ENCODE data around the gene AFF1. TPM values are rescaled to one million over a fixed set of nuclear protein-coding genes. Genes with fewer than 3 reads are reported as not detected.

The AFF1 gene
- total RNA-seq, 2 experiments from 2014 or later, result 46.6 to 50.6 TPM

GRCh38 chr4:87112063-87112462 is 177.3 kb downstream of the AFF1 start:
- Mint-ChIP-seq H3K4me3 (no peak overlapping the region), H3K27ac (no peak overlapping the region), H3K36me3 (ENCODE audit: low read depth) (peaks cover 30% of the 10 kb centered on the region), H3K4me1 (ENCODE audit: low read depth) (peaks cover 9% of the 10 kb centered on the region), H3K27me3 (ENCODE audit: low read depth) (no peaks in the 10 kb centered on the region), H3K9me3 (no peaks in the 10 kb centered on the region)
- no peak for DNase-seq
- intact Hi-C loops (cut with micrococcal nuclease), result no loop called here
- CTCF ChIA-PET, result no interaction called here

- peaks cover 2% of the 10 kb centered on the region for H3K4me1 Mint-ChIP-seq (ENCODE audit: low read depth)
- no peaks in the 10 kb centered on the region for H3K9me3 Mint-ChIP-seq
- CTCF ChIA-PET, result interaction anchor here (1.2 kb wide), 2 partner anchors 16 to 192 kb away, joined by 3 read pairs; no protein-coding TSS in a partner anchor
- H3K27ac Mint-ChIP-seq, result no peak overlapping the region
- DNase-seq, result no peak
- peaks cover 23% of the 10 kb centered on the region for H3K36me3 Mint-ChIP-seq (ENCODE audit: low read depth)
- H3K27me3 Mint-ChIP-seq (ENCODE audit: low read depth), result no peaks in the 10 kb centered on the region
- intact Hi-C loops (cut with micrococcal nuclease), result no loop called here
- no peak overlapping the region for H3K4me3 Mint-ChIP-seq
These were observed 179.6 kb downstream of the AFF1 start for GRCh38 chr4:87114245-87115062.

- Mint-ChIP-seq H3K4me3 (no peak overlapping the region), H3K27me3 (ENCODE audit: low read depth) (no peaks in the 10 kb centered on the region), H3K9me3 (no peaks in the 10 kb centered on the region), H3K36me3 (ENCODE audit: low read depth) (peaks cover 33% of the 10 kb centered on the region), H3K4me1 (ENCODE audit: low read depth) (peaks cover 15% of the 10 kb centered on the region), H3K27ac (no peak overlapping the region)
- DNase-seq, result no peak
- CTCF ChIA-PET, result interaction anchor here (0.8 to 4.7 kb wide), 3 partner anchors 9 to 194 kb away, joined by 3 to 24 read pairs (median 3); no protein-coding TSS in a partner anchor
- intact Hi-C loops (cut with micrococcal nuclease), result no loop called here
These were observed 181.4 kb downstream of the AFF1 start for GRCh38 chr4:87116231-87116630.

- Mint-ChIP-seq H3K27ac (no peak overlapping the region), H3K4me3 (no peak overlapping the region), H3K27me3 (ENCODE audit: low read depth) (no peaks in the 10 kb centered on the region), H3K4me1 (ENCODE audit: low read depth) (peaks cover 18% of the 10 kb centered on the region), H3K9me3 (no peaks in the 10 kb centered on the region), H3K36me3 (ENCODE audit: low read depth) (peaks cover 31% of the 10 kb centered on the region)
- DNase-seq, result no peak
- intact Hi-C loops (cut with micrococcal nuclease), result no loop called here
- CTCF ChIA-PET, result interaction anchor here (0.8 to 4.7 kb wide), 3 partner anchors 8 to 195 kb away, joined by 3 to 24 read pairs (median 3); no protein-coding TSS in a partner anchor
These were observed 182.4 kb downstream of the AFF1 start for GRCh38 chr4:87117051-87117731.

GRCh38 chr4:87117732-87118075 is 182.9 kb downstream of the AFF1 start:
- Mint-ChIP-seq H3K4me1 (ENCODE audit: low read depth) (peaks cover 22% of the 10 kb centered on the region), H3K36me3 (ENCODE audit: low read depth) (peaks cover 29% of the 10 kb centered on the region)
- DNase-seq, result no peak

GRCh38 chr4:87118421-87118820 is 183.6 kb downstream of the AFF1 start:
- no peak overlapping the region for H3K27ac Mint-ChIP-seq
- H3K27me3 Mint-ChIP-seq (ENCODE audit: low read depth), result no peaks in the 10 kb centered on the region
- peaks cover 22% of the 10 kb centered on the region for H3K4me1 Mint-ChIP-seq (ENCODE audit: low read depth)
- peaks cover 29% of the 10 kb centered on the region for H3K36me3 Mint-ChIP-seq (ENCODE audit: low read depth)
- intact Hi-C loops (cut with micrococcal nuclease), result no loop called here
- DNase-seq, result no peak
- no peaks in the 10 kb centered on the region for H3K9me3 Mint-ChIP-seq
- CTCF ChIA-PET, result interaction anchor here (0.9 to 4.7 kb wide), 3 partner anchors 11 to 196 kb away, joined by 3 to 24 read pairs (median 4); no protein-coding TSS in a partner anchor
- no peak overlapping the region for H3K4me3 Mint-ChIP-seq

More at GRCh38 chr4:87117732-87118075, 182.9 kb downstream of the AFF1 start:
- Mint-ChIP-seq H3K4me3 (no peak overlapping the region), H3K9me3 (no peaks in the 10 kb centered on the region), H3K27ac (no peak overlapping the region), H3K27me3 (ENCODE audit: low read depth) (no peaks in the 10 kb centered on the region)
- CTCF ChIA-PET, result interaction anchor here (1.5 to 4.7 kb wide), 2 partner anchors 24 to 196 kb away, joined by 4 to 24 read pairs; no protein-coding TSS in a partner anchor
- intact Hi-C loops (cut with micrococcal nuclease), result no loop called here

GRCh38 chr4:87118826-87119225 is 184.0 kb downstream of the AFF1 start:
- intact Hi-C loops (cut with micrococcal nuclease), result no loop called here
- H3K36me3 Mint-ChIP-seq (ENCODE audit: low read depth), result peaks cover 29% of the 10 kb centered on the region
- peaks cover 22% of the 10 kb centered on the region for H3K4me1 Mint-ChIP-seq (ENCODE audit: low read depth)
- no peak overlapping the region for H3K4me3 Mint-ChIP-seq
- no peaks in the 10 kb centered on the region for H3K9me3 Mint-ChIP-seq
- CTCF ChIA-PET, result interaction anchor here (0.9 to 4.7 kb wide), 3 partner anchors 11 to 197 kb away, joined by 3 to 24 read pairs (median 4); no protein-coding TSS in a partner anchor
- H3K27ac Mint-ChIP-seq, result peak overlapping the region; percentile 24
- no peaks in the 10 kb centered on the region for H3K27me3 Mint-ChIP-seq (ENCODE audit: low read depth)
- no peak for DNase-seq

- Mint-ChIP-seq H3K9me3 (no peaks in the 10 kb centered on the region), H3K27me3 (ENCODE audit: low read depth) (no peaks in the 10 kb centered on the region), H3K36me3 (ENCODE audit: low read depth) (peaks cover 27% of the 10 kb centered on the region), H3K4me3 (no peak overlapping the region), H3K27ac (peak overlapping the region; percentile 9), H3K4me1 (ENCODE audit: low read depth) (peaks cover 22% of the 10 kb centered on the region)
- no peak for DNase-seq
- intact Hi-C loops (cut with micrococcal nuclease), result no loop called here
- CTCF ChIA-PET, result interaction anchor here (1.0 to 4.7 kb wide), 2 partner anchors 99 to 198 kb away, joined by 4 to 24 read pairs; no protein-coding TSS in a partner anchor
These were observed 185.2 kb downstream of the AFF1 start for GRCh38 chr4:87120010-87120409.

- no peak overlapping the region for H3K4me3 Mint-ChIP-seq
- H3K4me1 Mint-ChIP-seq (ENCODE audit: low read depth), result peaks cover 22% of the 10 kb centered on the region
- H3K27me3 Mint-ChIP-seq (ENCODE audit: low read depth), result no peaks in the 10 kb centered on the region
- intact Hi-C loops (cut with micrococcal nuclease), result no loop called here
- H3K27ac Mint-ChIP-seq, result peak overlapping the region; percentile 9
- H3K36me3 Mint-ChIP-seq (ENCODE audit: low read depth), result peaks cover 29% of the 10 kb centered on the region
- no peak for DNase-seq
- no peaks in the 10 kb centered on the region for H3K9me3 Mint-ChIP-seq
- CTCF ChIA-PET, result interaction anchor here (0.8 to 4.7 kb wide), 4 partner anchors 28 to 199 kb away, joined by 3 to 24 read pairs (median 4); no protein-coding TSS in a partner anchor
These were observed 185.8 kb downstream of the AFF1 start for GRCh38 chr4:87120411-87121162.

GRCh38 chr4:87121341-87122065 is 186.7 kb downstream of the AFF1 start:
- CTCF ChIA-PET, result interaction anchor here (0.8 to 1.5 kb wide), 3 partner anchors 29 to 199 kb away, joined by 3 to 5 read pairs (median 5); no protein-coding TSS in a partner anchor
- intact Hi-C loops (cut with micrococcal nuclease), result no loop called here
- peak overlapping the region; percentile 56 for H3K27ac Mint-ChIP-seq

GRCh38 chr4:87122252-87122651 is 187.4 kb downstream of the AFF1 start:
- Mint-ChIP-seq H3K4me1 (ENCODE audit: low read depth) (peaks cover 28% of the 10 kb centered on the region), H3K9me3 (no peaks in the 10 kb centered on the region), H3K27ac (no peak overlapping the region), H3K27me3 (ENCODE audit: low read depth) (no peaks in the 10 kb centered on the region), H3K36me3 (ENCODE audit: low read depth) (peaks cover 33% of the 10 kb centered on the region), H3K4me3 (no peak overlapping the region)
- no peak for DNase-seq
- CTCF ChIA-PET, result interaction anchor here (1.5 kb wide), 1 partner anchor 28 kb away, joined by 5 read pairs; no protein-coding TSS in a partner anchor
- intact Hi-C loops (cut with micrococcal nuclease), result no loop called here

More at GRCh38 chr4:87121341-87122065, 186.7 kb downstream of the AFF1 start:
- H3K4me3 Mint-ChIP-seq, result no peak overlapping the region
- no peaks in the 10 kb centered on the region for H3K9me3 Mint-ChIP-seq
- H3K4me1 Mint-ChIP-seq (ENCODE audit: low read depth), result peaks cover 26% of the 10 kb centered on the region
- DNase-seq, result no peak
- peaks cover 33% of the 10 kb centered on the region for H3K36me3 Mint-ChIP-seq (ENCODE audit: low read depth)
- H3K27me3 Mint-ChIP-seq (ENCODE audit: low read depth), result no peaks in the 10 kb centered on the region

All from activated naive CD4-positive, alpha-beta T cell treated with anti-CD3 and anti-CD28 coated beads for 36 hours (primary cell).